ENCODE measurements around the gene HOXA7. TPM values are rescaled to one million over a fixed set of nuclear protein-coding genes. Genes with fewer than 3 reads are reported as not detected.

HOXA7 gene
- total and polyA plus RNA-seq, 10 of the 15 experiments (the other 5 are each of a cell fraction or from before 2014, with no cell fraction given) = not detected

DNA sequence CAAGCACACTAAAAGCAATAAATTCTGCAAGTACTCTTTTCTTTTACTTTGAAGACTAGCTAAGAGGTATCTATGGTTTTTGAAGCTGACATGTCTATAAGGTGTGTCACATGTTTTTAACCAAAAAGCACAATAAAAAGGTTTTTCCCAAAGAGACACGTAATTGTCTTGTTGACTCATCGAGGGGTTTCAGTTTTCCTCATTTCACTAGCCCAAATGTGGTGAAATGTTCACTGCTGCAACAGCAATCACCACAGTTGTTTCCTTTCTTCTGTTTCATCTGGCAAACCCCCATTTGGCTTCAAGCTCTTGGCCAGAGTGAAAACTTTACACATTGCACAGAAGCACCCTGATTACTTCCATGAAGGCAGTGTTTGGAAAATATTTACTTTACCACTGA is 22.1 kb downstream of the HOXA7 start:
- intact Hi-C loops (cut with micrococcal nuclease; ENCODE audit: unreplicated experiment) (no loop called here), in situ Hi-C loops (cut with MboI) (no loop called here)
- Histone ChIP-seq H3K27ac (ENCODE audit: control insufficient read depth, insufficient read depth) (no peak overlapping the region), H3K9ac (ENCODE audit: control insufficient read depth, insufficient read depth, low read length) (no peak overlapping the region), H3K79me2 (ENCODE audit: control insufficient read depth, insufficient read depth, low read length) (no peaks in the 10 kb centered on the region), H3K4me3 (no peak overlapping the region), H3K36me3 (ENCODE audit: control insufficient read depth in 2 of 2, insufficient read depth in 2 of 2, low read length in 1 of 2) (no peaks in the 10 kb centered on the region), H3K4me1 (ENCODE audit: control insufficient read depth, insufficient read depth, low read length) (no peaks in the 10 kb centered on the region; the same call in 1 of the 2 replicates), H2AFZ (ENCODE audit: control insufficient read depth, low read depth, low read length) (no peak overlapping the region), H3K9me3 (replicated peaks; ENCODE audit: control insufficient read depth, insufficient read depth, low read length) (no peaks in the 10 kb centered on the region; the same call in 2 of the 3 replicates), H4K20me1 (ENCODE audit: control insufficient read depth, insufficient read depth) (no peaks in the 10 kb centered on the region), H3K4me2 (ENCODE audit: control insufficient read depth, insufficient read depth) (no peak overlapping the region), H3K27me3 (replicated peaks in 1 of 2; ENCODE audit: control insufficient read depth in 2 of 2, insufficient read depth in 2 of 2, low read length in 1 of 2) (peaks cover 0 to 7% of the 10 kb centered on the region in 2 experiments; a peak in 1 of 4 replicates)
- peak; percentile 19 for DNase-seq (ENCODE audit: low read depth, low spot score)
- RAD21 ChIA-PET (ENCODE audit: unreplicated experiment) = interaction anchor here (1.1 to 2.0 kb wide), 5 partner anchors 15 to 196 kb away, joined by 3 to 7 read pairs (median 5); partner anchors contain the start of gene HOXA1
- SMC1A ChIA-PET (ENCODE audit: uncharacterized antibody, unreplicated experiment) = interaction anchor here (0.7 to 2.2 kb wide), 7 partner anchors 12 to 440 kb away, joined by 3 to 7 read pairs (median 4); no protein-coding TSS in a partner anchor
- ATAC-seq = peak; percentile 85
- BruUV-seq (replicated peaks) = no TSS peak
- POLR2A ChIA-PET = no interaction called here
- FAIRE-seq = peak; percentile 7
- WGBS (ENCODE audit: insufficient coverage, insufficient replicate concordance, low lambda C conversion rate, missing lambda C conversion rate) = 0% methylated on average over 2 of the region's 2 CpGs
- CTCF ChIA-PET = interaction anchor here (0.7 to 1.4 kb wide), 6 partner anchors 12 to 280 kb away, joined by 3 to 4 read pairs (median 3); no protein-coding TSS in a partner anchor
- TF ChIP-seq, protein P1, sequence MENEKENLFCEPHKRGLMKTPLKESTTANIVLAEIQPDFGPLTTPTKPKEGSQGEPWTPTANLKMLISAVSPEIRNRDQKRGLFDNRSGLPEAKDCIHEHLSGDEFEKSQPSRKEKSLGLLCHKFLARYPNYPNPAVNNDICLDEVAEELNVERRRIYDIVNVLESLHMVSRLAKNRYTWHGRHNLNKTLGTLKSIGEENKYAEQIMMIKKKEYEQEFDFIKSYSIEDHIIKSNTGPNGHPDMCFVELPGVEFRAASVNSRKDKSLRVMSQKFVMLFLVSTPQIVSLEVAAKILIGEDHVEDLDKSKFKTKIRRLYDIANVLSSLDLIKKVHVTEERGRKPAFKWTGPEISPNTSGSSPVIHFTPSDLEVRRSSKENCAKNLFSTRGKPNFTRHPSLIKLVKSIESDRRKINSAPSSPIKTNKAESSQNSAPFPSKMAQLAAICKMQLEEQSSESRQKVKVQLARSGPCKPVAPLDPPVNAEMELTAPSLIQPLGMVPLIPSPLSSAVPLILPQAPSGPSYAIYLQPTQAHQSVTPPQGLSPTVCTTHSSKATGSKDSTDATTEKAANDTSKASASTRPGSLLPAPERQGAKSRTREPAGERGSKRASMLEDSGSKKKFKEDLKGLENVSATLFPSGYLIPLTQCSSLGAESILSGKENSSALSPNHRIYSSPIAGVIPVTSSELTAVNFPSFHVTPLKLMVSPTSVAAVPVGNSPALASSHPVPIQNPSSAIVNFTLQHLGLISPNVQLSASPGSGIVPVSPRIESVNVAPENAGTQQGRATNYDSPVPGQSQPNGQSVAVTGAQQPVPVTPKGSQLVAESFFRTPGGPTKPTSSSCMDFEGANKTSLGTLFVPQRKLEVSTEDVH (IDR thresholded peaks at IDR 0.05; ENCODE audit: low read depth, partially characterized antibody) = no peak
- no peak for TF ChIP-seq ZNF384 (IDR thresholded peaks at IDR 0.05; ENCODE audit: borderline replicate concordance, low read depth, low read length)
- TF ChIP-seq YY1 (IDR thresholded peaks at IDR 0.05; ENCODE audit: low read depth, low read length) = no peak
- TF ChIP-seq CHD2 (IDR thresholded peaks at IDR 0.05; ENCODE audit: borderline replicate concordance, low read depth, low read length) = no peak
- TF ChIP-seq POLR2AphosphoS5 (IDR thresholded peaks at IDR 0.05; ENCODE audit: low read length) = no peak
- TF ChIP-seq MTA3 (IDR thresholded peaks at IDR 0.05; ENCODE audit: borderline replicate concordance, low read length) = no peak
- TF ChIP-seq SPI1 (IDR thresholded peaks at IDR 0.05; ENCODE audit: borderline replicate concordance, insufficient read depth, low read depth, low read length) = no peak
- no peak for TF ChIP-seq SMAD5 (IDR thresholded peaks at IDR 0.05; ENCODE audit: low read depth)
- no peak for TF ChIP-seq ASH2L (IDR thresholded peaks at IDR 0.05; ENCODE audit: borderline replicate concordance, low read depth)
- no peak for TF ChIP-seq ZNF592 (IDR thresholded peaks at IDR 0.05)
- TF ChIP-seq ZSCAN29 (IDR thresholded peaks at IDR 0.05) = no peak
- peak; percentile 83 to 90 for TF ChIP-seq IKZF2 (IDR thresholded peaks at IDR 0.05)
- TF ChIP-seq POLR2AphosphoS2 (IDR thresholded peaks at IDR 0.05; ENCODE audit: low read depth, low read length) = no peak
- no peak for TF ChIP-seq NR2C2 (IDR thresholded peaks at IDR 0.05; ENCODE audit: borderline replicate concordance, control insufficient read depth, insufficient read length, low read depth)
- TF ChIP-seq, protein P2, sequence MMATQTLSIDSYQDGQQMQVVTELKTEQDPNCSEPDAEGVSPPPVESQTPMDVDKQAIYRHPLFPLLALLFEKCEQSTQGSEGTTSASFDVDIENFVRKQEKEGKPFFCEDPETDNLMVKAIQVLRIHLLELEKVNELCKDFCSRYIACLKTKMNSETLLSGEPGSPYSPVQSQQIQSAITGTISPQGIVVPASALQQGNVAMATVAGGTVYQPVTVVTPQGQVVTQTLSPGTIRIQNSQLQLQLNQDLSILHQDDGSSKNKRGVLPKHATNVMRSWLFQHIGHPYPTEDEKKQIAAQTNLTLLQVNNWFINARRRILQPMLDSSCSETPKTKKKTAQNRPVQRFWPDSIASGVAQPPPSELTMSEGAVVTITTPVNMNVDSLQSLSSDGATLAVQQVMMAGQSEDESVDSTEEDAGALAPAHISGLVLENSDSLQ (IDR thresholded peaks at IDR 0.05) = no peak
- TF ChIP-seq SUPT20H (IDR thresholded peaks at IDR 0.05; ENCODE audit: borderline replicate concordance, control insufficient read depth, low read depth, low read length) = no peak
